Measurements from ENCODE around the gene FGF14. TPM values are rescaled to one million over a fixed set of nuclear protein-coding genes. Genes with fewer than 3 reads are reported as not detected.

FGF14 gene
- total RNA-seq, 1 experiment from 2014 or later: 0.22 TPM

GRCh38 chr13:101783554-101783953 lies 618.3 kb downstream of the FGF14 start:
- Histone ChIP-seq H3K79me1 (ENCODE audit: insufficient read depth, low read depth, low read length, poor library complexity, severe bottlenecking) (no peaks in the 10 kb centered on the region), H3T11ph (ENCODE audit: low read length) (no peak overlapping the region), H4K5ac (ENCODE audit: insufficient read length, low read depth, low read length) (no peak overlapping the region), H3K27ac (ENCODE audit: insufficient read length, low read depth, low read length) (no peak overlapping the region), H2BK5ac (ENCODE audit: insufficient read length, low read length) (no peak overlapping the region), H3K9ac (ENCODE audit: extremely low read depth, insufficient read length, low read length) (no peak overlapping the region), H3K4me2 (ENCODE audit: insufficient read depth, insufficient read length, low read length) (no peak overlapping the region), H3K14ac (ENCODE audit: insufficient read depth, low read length) (no peak overlapping the region), H2BK120ac (ENCODE audit: low read depth, low read length, poor library complexity, severe bottlenecking) (no peak overlapping the region), H3K56ac (ENCODE audit: insufficient read length, low read depth, low read length) (no peak overlapping the region), H3K4ac (ENCODE audit: low read depth, low read length) (no peak overlapping the region), H2BK12ac (ENCODE audit: insufficient read length, low read depth, low read length) (no peak overlapping the region), H2AK5ac (ENCODE audit: insufficient read length, low read length) (no peak overlapping the region), H3K23ac (ENCODE audit: insufficient read length, low read depth, low read length) (no peak overlapping the region), H2BK15ac (ENCODE audit: low read depth, low read length) (no peak overlapping the region), H4K91ac (ENCODE audit: insufficient read length, low read depth, low read length) (no peak overlapping the region), H3K4me1 (ENCODE audit: insufficient read depth, low read length) (no peaks in the 10 kb centered on the region; the same call in 1 of the 2 replicates), H4K20me1 (ENCODE audit: control insufficient read depth, insufficient read depth, insufficient read length) (no peaks in the 10 kb centered on the region), H3K9me3 (ENCODE audit: control insufficient read depth, low read depth, low read length) (no peaks in the 10 kb centered on the region), H3K18ac (ENCODE audit: insufficient read length, low read depth, low read length) (no peak overlapping the region), H3K79me2 (ENCODE audit: insufficient read depth, low read length) (no peaks in the 10 kb centered on the region), H4K8ac (replicated peaks; ENCODE audit: insufficient read length, low read depth, low read length) (no peak overlapping the region), H3K23me2 (ENCODE audit: insufficient read length, low read depth, low read length, poor library complexity, severe bottlenecking) (no peaks in the 10 kb centered on the region), H2BK20ac (ENCODE audit: low read depth, low read length, poor library complexity, severe bottlenecking) (no peak overlapping the region), H3K27me3 (ENCODE audit: insufficient read depth, low read length) (no peaks in the 10 kb centered on the region), H2AFZ (ENCODE audit: low read length) (no peak overlapping the region)
- Mint-ChIP-seq H3K9me3 (no peaks in the 10 kb centered on the region; a peak in 1 of 5 replicates), H3K4me1 (peaks cover 7% of the 10 kb centered on the region in 2 experiments; a peak in 3 of 4 replicates), H3K4me3 (no peak overlapping the region), H3K36me3 (ENCODE audit: insufficient read depth in 1 of 3, low read depth in 3 of 3) (no peaks in the 10 kb centered on the region), H3K27me3 (ENCODE audit: low read depth) (peaks cover 2% of the 10 kb centered on the region), H3K27ac (no peak overlapping the region)
- TF ChIP-seq, protein P1, sequence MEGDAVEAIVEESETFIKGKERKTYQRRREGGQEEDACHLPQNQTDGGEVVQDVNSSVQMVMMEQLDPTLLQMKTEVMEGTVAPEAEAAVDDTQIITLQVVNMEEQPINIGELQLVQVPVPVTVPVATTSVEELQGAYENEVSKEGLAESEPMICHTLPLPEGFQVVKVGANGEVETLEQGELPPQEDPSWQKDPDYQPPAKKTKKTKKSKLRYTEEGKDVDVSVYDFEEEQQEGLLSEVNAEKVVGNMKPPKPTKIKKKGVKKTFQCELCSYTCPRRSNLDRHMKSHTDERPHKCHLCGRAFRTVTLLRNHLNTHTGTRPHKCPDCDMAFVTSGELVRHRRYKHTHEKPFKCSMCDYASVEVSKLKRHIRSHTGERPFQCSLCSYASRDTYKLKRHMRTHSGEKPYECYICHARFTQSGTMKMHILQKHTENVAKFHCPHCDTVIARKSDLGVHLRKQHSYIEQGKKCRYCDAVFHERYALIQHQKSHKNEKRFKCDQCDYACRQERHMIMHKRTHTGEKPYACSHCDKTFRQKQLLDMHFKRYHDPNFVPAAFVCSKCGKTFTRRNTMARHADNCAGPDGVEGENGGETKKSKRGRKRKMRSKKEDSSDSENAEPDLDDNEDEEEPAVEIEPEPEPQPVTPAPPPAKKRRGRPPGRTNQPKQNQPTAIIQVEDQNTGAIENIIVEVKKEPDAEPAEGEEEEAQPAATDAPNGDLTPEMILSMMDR (conservative IDR thresholded peaks at IDR 0.05): no peak
- DNase-seq: no peak

Data from H9 (cell line).